Thyroid gland (tissue), 4 donors: Measurements from ENCODE around the gene SPC25. TPM values are rescaled to one million over a fixed set of nuclear protein-coding genes. Genes with fewer than 3 reads are reported as not detected.
"Not testable (repeated sequence)": the region's sequence is repeated elsewhere in the genome, so short reads cannot be mapped to it uniquely, and the experiment has no call there.

Source experiments
- DNase-seq, 2 donors: peaks; one replicate each; pipeline ENCODE4 v3.0.0-alpha.2; 2019
- H3K27ac ChIP-seq, 3 donors: fragments of 200-600 bp; sonication (generic); 1 replicate in 2 of 3; 2 replicates in 1 of 3; pipeline ENCODE4 v1.5.1; 2016 to 2019; ENCODE audit warnings: mild to moderate bottlenecking in 1 of 3, moderate library complexity in 1 of 3
- H3K27me3 ChIP-seq: fragments of 200-600 bp; sonication (generic); one replicate; pipeline ENCODE4 v1.5.1; 2019
- H3K36me3 ChIP-seq, 2 donors: fragments of 200-600 bp; sonication (generic); one replicate each; pipeline ENCODE4 v1.5.1; 2016 to 2019
- H3K4me1 ChIP-seq, 2 donors: fragments of 200-600 bp; sonication (generic); one replicate each; pipeline ENCODE4 v1.5.1; 2017 to 2019
- H3K4me3 ChIP-seq, 3 donors: fragments of 200-600 bp; sonication (generic); replicated peaks in 1 of 3; 1 replicate in 2 of 3; 2 replicates in 1 of 3; pipeline ENCODE4 v1.5.1; 2016; ENCODE audit warnings: mild to moderate bottlenecking in 1 of 3
- H3K9me3 ChIP-seq: fragments of 200-600 bp; sonication (generic); one replicate; pipeline ENCODE4 v1.5.1; 2017
- CTCF ChIP-seq, 6 experiments: fragments of 200-600 bp in 3 of 6; fragments of 450-650 bp in 3 of 6; sonication (generic) in 3 of 6; IDR thresholded peaks; one replicate each; pipeline ENCODE4 v1.5.1; 2016 to 2019; ENCODE audit warnings: antibody characterized with exemption in 6 of 6, mild to moderate bottlenecking in 2 of 6, inconsistent platforms in 1 of 6, moderate library complexity in 1 of 6
- POLR2A ChIP-seq, 2 donors: fragments of 450-650 bp; IDR thresholded peaks; one replicate each; pipeline ENCODE4 v1.6.1; 2017; ENCODE audit warnings: antibody characterized with exemption in 2 of 2, mild to moderate bottlenecking in 2 of 2, moderate library complexity in 1 of 2
- WGBS, 2 donors: methylation state at CpG; one replicate each; pipeline ENCODE4 v1.1.5; 2017; 5-methylcytosine and 5-hydroxymethylcytosine counted together
- intact Hi-C: fragments of 100-400 bp; cut with DNase I; formaldehyde crosslinking; loops from one replicate; pipeline ENCODE4 v1.15.1; 2023
- total RNA-seq, 4 donors: library from RNA; depleted of rRNA; stranded (reverse); fragments of >200 nt; gene quantifications; one replicate each; pipeline ENCODE4 v1.2.3, GENCODE V29; 2016

SPC25 gene
- total RNA-seq = 1 to 10 TPM in 1 of 4 donors, not detected in 3; 6.7 TPM

- Histone ChIP-seq H3K36me3 (no peaks in the 10 kb centered on the region), H3K9me3 (no peaks in the 10 kb centered on the region), H3K27ac (no peak within 1 kb of the TSS), H3K4me1 (peaks cover 0 to 11% of the 10 kb centered on the region in 2 donors), H3K4me3 (peak within 1 kb of the TSS in 2 of 3 donors; percentile 30 to 32), H3K27me3 (no peaks in the 10 kb centered on the region)
- DNase-seq = peak; percentile 85 to 87
- intact Hi-C loops = no loop called here
- TF ChIP-seq POLR2A (IDR thresholded peaks at IDR 0.05) (no peak), CTCF (IDR thresholded peaks at IDR 0.05) (peak in 1 of 6 experiments; percentile 22)
- WGBS, 2 donors = 1 to 2% methylated on average over 26 to 34 of the region's 38 CpGs
Observed at GRCh38 chr2:168890006-168890782, at the start of gene SPC25. TSS of gene SPC25 (minus strand) at chr2:168890430. CDS start at chr2:168889519, 911 bp downstream.

GRCh38 chr2:168939918-168940317, 49.7 kb upstream of the SPC25 start:
- Histone ChIP-seq H3K36me3 (no peaks in the 10 kb centered on the region), H3K4me3 (no peak overlapping the region), H3K4me1 (no peaks in the 10 kb centered on the region), H3K27me3 (no peaks in the 10 kb centered on the region), H3K9me3 (no peaks in the 10 kb centered on the region), H3K27ac (no peak overlapping the region)
- intact Hi-C loops = no loop called here
- 85 to 93% methylated on average over 4 of the region's 4 CpGs for WGBS, 2 donors
- DNase-seq = no peak
- no peak for TF ChIP-seq CTCF (IDR thresholded peaks at IDR 0.05)
- no peak for TF ChIP-seq POLR2A (IDR thresholded peaks at IDR 0.05)

- H3K9me3 ChIP-seq = no peaks in the 10 kb centered on the region
- H3K27ac ChIP-seq = no peak overlapping the region
- no peaks in the 10 kb centered on the region for H3K36me3 ChIP-seq
- TF ChIP-seq POLR2A (IDR thresholded peaks at IDR 0.05) (no peak), CTCF (IDR thresholded peaks at IDR 0.05) (no peak)
- no peak for DNase-seq
- intact Hi-C loops = no loop called here
- no peak overlapping the region for H3K4me3 ChIP-seq
- H3K27me3 ChIP-seq = no peaks in the 10 kb centered on the region
- H3K4me1 ChIP-seq = no peaks in the 10 kb centered on the region
- 95 to 96% methylated on average over 1 of the region's 1 CpG for WGBS, 2 donors
Observed at GRCh38 chr2:168939061-168939460, 48.8 kb upstream of the SPC25 start.

GRCh38 chr2:168935810-168936581, 45.8 kb upstream of the SPC25 start:
- Histone ChIP-seq H3K4me1 (no peaks in the 10 kb centered on the region), H3K9me3 (no peaks in the 10 kb centered on the region), H3K4me3 (no peak overlapping the region), H3K36me3 (no peaks in the 10 kb centered on the region), H3K27me3 (no peaks in the 10 kb centered on the region), H3K27ac (no peak overlapping the region)
- no peak for DNase-seq
- no peak for TF ChIP-seq CTCF (IDR thresholded peaks at IDR 0.05)
- no peak for TF ChIP-seq POLR2A (IDR thresholded peaks at IDR 0.05)
- intact Hi-C loops = no loop called here
- WGBS, 2 donors = 81 to 82% methylated on average over 14 of the region's 14 CpGs

GRCh38 chr2:168934826-168935225, 44.6 kb upstream of the SPC25 start:
- DNase-seq = no peak
- Histone ChIP-seq H3K36me3 (no peaks in the 10 kb centered on the region), H3K4me1 (no peaks in the 10 kb centered on the region), H3K4me3 (no peak overlapping the region), H3K9me3 (no peaks in the 10 kb centered on the region), H3K27me3 (no peaks in the 10 kb centered on the region), H3K27ac (no peak overlapping the region)
- intact Hi-C loops = no loop called here
- no peak for TF ChIP-seq CTCF (IDR thresholded peaks at IDR 0.05)
- no peak for TF ChIP-seq POLR2A (IDR thresholded peaks at IDR 0.05)
- WGBS, 2 donors = 89 to 92% methylated on average over 2 of the region's 2 CpGs

- intact Hi-C loops = not testable (repeated sequence)
Observed at GRCh38 chr2:168932174-168932573, 41.9 kb upstream of the SPC25 start.

More at GRCh38 chr2:168932174-168932573, 41.9 kb upstream of the SPC25 start:
- not testable (repeated sequence) for H3K9me3 ChIP-seq, H3K4me1 ChIP-seq, H3K4me3 ChIP-seq, DNase-seq, H3K27me3 ChIP-seq, H3K27ac ChIP-seq, H3K36me3 ChIP-seq
- WGBS, 2 donors = 93 to 96% methylated on average over 4 of the region's 4 CpGs
